Tibial nerve (tissue), 4 donors: Measurements from ENCODE around the gene MED14.

Experiments used
- CTCF ChIP-seq, 5 experiments: fragments of 200-600 bp in 3 of 5; fragments of 450-650 bp in 2 of 5; sonication (generic) in 3 of 5; IDR thresholded peaks; one replicate each; pipeline ENCODE4 v1.5.1; 2016 to 2019; ENCODE audit warnings: antibody characterized with exemption in 5 of 5, mild to moderate bottlenecking in 3 of 5, moderate library complexity in 2 of 5
- EP300 ChIP-seq, 2 donors: sonication (generic); formaldehyde crosslinking; IDR thresholded peaks; one replicate each; pipeline ENCODE4 v1.6.1; 2017; ENCODE audit warnings: antibody characterized with exemption in 2 of 2, mild to moderate bottlenecking in 1 of 2

GRCh38 chrX:40721489-40722106 lies 13.7 kb downstream of the MED14 start:
- no peak for TF ChIP-seq CTCF (IDR thresholded peaks at IDR 0.05)
- no peak for TF ChIP-seq EP300 (IDR thresholded peaks at IDR 0.05)
